Fibroblast of skin of right quadriceps (primary cell): Measurements from ENCODE around the gene KIFC3.
"Not testable (repeated sequence)": the region's sequence is repeated elsewhere in the genome, so short reads cannot be mapped to it uniquely, and the experiment has no call there.

Source experiments
- DNase-seq: peaks from one replicate; pipeline ENCODE4 v3.0.0-alpha.2; 2013

The KIFC3 gene

GRCh38 chr16:57823836-57824235 is 21.5 kb upstream of the KIFC3 start:
- DNase-seq, result no peak

GRCh38 chr16:57822856-57823255 is 20.6 kb upstream of the KIFC3 start:
- no peak for DNase-seq

GRCh38 chr16:57822018-57822553 is 19.8 kb upstream of the KIFC3 start:
- no peak for DNase-seq

GRCh38 chr16:57821149-57821971 is 19.1 kb upstream of the KIFC3 start:
- no peak for DNase-seq

- DNase-seq, result no peak
Observed at GRCh38 chr16:57818377-57819064, 16.2 kb upstream of the KIFC3 start.

- DNase-seq, result no peak
Observed at GRCh38 chr16:57817680-57818079, 15.4 kb upstream of the KIFC3 start.

- DNase-seq, result peak; percentile 85
Observed at GRCh38 chr16:57815987-57816745, 13.9 kb upstream of the KIFC3 start.

- no peak for DNase-seq
Observed at GRCh38 chr16:57814896-57815295, 12.6 kb upstream of the KIFC3 start.

GRCh38 chr16:57813466-57813865 is 11.2 kb upstream of the KIFC3 start:
- DNase-seq, result no peak

GRCh38 chr16:57811340-57811739 is 9.0 kb upstream of the KIFC3 start:
- DNase-seq, result not testable (repeated sequence)

- DNase-seq, result peak; percentile 73
Observed at GRCh38 chr16:57810197-57811031, 8.1 kb upstream of the KIFC3 start.

GRCh38 chr16:57809276-57810196 is 7.2 kb upstream of the KIFC3 start:
- no peak for DNase-seq

GRCh38 chr16:57808589-57809228 is 6.4 kb upstream of the KIFC3 start:
- DNase-seq, result no peak

- DNase-seq, result peak; percentile 96
Observed at GRCh38 chr16:57807968-57808528, 5.8 kb upstream of the KIFC3 start.

GRCh38 chr16:57807252-57807967 is 5.1 kb upstream of the KIFC3 start:
- peak; percentile 40 for DNase-seq

GRCh38 chr16:57805176-57805575 is 2.9 kb upstream of the KIFC3 start:
- no peak for DNase-seq

GRCh38 chr16:57804111-57804837 is 2.0 kb upstream of the KIFC3 start:
- DNase-seq, result no peak

GRCh38 chr16:57803134-57803990 is 1.1 kb upstream of the KIFC3 start:
- DNase-seq, result no peak
